Right forelimb (tissue), 1 donor: Measurements from ENCODE around the gene MPZL2.

Source experiments
- DNase-seq: peaks from one replicate; pipeline ENCODE4 v3.0.0-alpha.2; 2018

The MPZL2 gene

DNA sequence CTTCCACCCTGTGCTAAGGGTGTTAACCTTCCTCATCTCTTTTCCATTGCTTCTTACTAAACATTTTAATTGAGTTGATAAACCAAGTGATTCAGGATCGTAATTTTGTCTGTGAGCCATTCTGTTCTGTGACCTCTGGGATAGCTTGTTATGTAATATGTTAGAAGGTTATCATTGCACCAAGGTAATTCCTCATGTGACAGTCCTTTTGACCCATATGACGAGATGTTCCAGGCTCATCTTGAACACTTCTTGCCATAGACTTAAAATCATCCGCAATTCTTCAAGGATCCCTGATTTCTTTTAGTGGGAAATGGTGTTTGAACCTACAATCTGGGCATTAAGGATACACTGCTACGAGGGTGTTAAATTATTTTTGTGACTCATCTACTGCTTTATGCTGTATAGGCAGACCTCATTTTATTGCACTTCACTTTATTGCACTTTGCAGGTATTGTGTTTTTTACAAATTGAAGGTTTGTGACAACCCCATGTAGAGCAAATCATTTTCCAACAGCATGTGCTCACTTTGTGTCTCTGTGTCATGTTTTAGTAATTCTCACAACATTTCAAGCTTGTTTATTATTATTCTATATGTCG lies 19.0 kb upstream of the MPZL2 start:
- no peak for DNase-seq

DNA sequence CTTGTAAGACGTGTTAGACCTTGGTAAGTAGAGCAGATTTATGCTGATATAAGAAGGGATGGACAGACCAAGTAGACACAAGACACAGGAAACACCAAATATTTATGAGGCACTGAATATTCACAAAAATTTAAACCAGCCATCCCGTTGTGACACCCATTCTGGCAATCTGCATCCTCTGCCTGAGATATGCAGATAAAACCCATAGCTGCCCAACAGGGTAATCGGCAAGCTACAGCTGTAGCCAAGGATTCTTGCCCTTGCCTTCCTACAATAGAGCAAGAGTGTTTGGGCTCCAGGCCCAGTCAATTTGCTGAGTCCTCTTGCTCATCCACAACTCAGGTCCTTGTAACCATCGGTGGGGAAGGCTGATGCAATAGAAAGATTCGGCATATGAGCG lies 18.5 kb upstream of the MPZL2 start:
- DNase-seq = no peak

- DNase-seq = no peak
Observed at GRCh38 chr11:118281284-118281683, 17.2 kb upstream of the MPZL2 start.

GRCh38 chr11:118277312-118277711 lies 13.2 kb upstream of the MPZL2 start:
- no peak for DNase-seq

DNA sequence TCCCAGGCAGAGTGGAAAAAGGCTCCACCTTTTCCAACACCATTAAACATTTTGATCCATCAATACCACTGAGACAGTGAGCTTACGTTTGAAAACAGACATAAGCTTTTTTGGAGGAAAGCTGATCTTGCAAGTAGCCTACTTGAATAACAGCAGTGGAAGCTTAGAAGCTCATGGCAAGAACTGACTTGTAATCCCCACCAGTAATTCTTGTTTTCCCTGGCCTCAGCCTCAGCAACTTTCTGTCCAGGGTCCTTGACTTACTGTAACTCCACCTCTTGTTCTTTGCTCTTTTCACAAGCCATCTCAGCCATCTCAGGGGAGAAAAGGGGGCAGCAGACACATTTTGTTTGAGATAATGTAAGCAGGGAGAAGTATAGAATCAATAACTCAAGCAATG lies 12.3 kb upstream of the MPZL2 start:
- no peak for DNase-seq

GRCh38 chr11:118275176-118275575 lies 11.1 kb upstream of the MPZL2 start:
- DNase-seq = no peak

DNA sequence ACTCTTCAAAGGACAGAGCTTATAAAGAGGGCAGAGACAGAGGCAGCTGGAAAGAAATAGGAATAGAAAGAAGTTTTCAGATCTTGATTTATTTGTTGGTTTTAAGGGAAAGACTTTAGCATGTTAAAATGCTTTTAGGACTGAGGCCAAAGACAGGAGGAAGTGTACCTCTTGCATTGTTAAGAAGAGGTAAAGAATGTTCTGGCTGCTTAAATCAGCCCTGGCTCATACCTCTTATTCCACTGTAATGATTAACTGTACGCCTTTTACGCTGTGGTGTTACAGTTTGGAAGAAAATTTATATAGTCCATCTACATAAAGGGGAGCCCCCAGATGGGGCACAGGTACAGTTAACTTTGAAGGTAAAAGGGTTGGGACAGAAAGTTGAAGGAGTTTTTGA lies 10.1 kb upstream of the MPZL2 start:
- no peak for DNase-seq

DNA sequence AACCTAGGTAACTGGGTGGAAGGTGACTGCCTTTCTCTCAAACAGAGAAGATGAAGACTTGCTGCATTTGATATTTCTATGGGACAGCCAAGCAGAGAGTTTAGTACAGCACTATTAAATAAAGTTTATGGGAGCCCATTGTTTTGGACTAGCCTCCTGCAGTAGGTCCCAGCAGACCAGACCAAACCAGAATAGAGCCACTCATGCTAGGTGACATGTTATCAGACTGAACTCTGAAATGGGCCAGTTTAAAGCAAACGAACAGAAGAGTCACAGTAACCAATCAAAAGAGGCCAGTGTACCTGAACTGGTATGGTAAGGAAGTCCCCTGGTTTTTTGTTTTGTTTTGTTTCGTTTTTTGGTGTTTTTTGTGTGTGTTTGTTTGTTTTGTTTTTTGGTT lies 7.9 kb upstream of the MPZL2 start:
- no peak for DNase-seq

DNA sequence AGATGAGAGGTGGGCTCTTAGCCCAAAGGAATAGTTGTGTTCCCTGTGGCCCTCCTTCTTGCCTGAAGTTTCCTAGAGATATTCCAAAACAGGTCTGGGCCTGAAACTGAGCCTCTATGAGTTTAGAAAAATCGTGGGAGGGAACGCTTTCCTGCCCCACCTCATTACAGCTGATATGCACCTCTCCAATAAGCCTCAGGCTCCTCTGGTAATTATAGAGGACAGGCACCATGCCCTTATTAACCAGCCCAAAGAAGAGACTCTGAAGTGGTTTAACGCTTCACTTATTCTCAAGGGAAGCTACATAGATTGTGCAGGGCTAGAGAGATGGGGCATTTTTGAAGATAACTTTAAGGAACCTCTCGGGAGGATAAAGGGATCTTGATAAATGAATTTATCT lies 3.4 kb upstream of the MPZL2 start:
- no peak for DNase-seq

DNA sequence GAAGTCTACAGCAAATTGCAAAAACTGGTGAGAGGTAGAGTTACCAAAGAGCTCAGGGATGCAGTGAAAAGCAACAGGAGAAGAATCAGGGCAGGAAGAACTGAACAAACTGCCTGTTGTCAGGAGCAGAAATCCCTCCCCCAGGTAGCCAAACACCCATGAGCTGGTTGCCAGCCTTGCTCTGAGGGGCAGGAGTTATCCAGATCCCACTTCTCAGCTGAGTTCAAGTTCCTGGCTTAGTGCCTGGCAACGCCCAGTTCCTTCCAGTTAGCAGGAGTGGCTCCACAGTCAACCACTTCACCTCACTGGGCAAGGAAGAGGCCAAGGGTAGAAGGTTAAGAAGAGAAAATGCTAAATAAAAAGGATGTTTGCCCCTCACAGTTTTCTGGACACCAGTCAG lies 1.9 kb upstream of the MPZL2 start:
- no peak for DNase-seq

GRCh38 chr11:118264569-118265465 lies 720 bp upstream of the MPZL2 start:
- DNase-seq = no peak

- no peak for DNase-seq
Observed at GRCh38 chr11:118263112-118263511, 985 bp downstream of the MPZL2 start.

DNA sequence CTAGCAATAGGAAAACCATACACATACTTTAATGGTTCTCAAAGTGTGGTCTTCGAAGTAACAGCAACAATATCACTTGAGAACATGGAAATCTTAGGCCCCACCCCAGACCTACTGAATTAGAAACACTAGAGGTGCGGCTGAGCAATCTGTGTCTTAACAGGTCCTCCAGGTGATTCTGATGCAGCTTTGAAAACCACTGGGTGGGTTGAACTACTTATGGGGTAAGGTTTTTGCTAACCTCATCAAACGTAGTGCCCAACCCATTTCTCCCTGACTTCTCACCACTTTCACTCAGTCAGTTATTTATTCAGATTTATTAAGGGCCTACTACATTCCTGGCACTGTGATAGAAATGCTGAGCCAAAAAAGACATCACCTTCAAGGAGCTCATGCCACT lies 3.7 kb downstream of the MPZL2 start:
- DNase-seq = no peak

GRCh38 chr11:118259138-118259537 lies 5.0 kb downstream of the MPZL2 start:
- DNase-seq = no peak

- no peak for DNase-seq
Observed at GRCh38 chr11:118258410-118258809, 5.7 kb downstream of the MPZL2 start.

- DNase-seq = no peak
Observed at GRCh38 chr11:118252688-118253087, 11.4 kb downstream of the MPZL2 start.

DNA sequence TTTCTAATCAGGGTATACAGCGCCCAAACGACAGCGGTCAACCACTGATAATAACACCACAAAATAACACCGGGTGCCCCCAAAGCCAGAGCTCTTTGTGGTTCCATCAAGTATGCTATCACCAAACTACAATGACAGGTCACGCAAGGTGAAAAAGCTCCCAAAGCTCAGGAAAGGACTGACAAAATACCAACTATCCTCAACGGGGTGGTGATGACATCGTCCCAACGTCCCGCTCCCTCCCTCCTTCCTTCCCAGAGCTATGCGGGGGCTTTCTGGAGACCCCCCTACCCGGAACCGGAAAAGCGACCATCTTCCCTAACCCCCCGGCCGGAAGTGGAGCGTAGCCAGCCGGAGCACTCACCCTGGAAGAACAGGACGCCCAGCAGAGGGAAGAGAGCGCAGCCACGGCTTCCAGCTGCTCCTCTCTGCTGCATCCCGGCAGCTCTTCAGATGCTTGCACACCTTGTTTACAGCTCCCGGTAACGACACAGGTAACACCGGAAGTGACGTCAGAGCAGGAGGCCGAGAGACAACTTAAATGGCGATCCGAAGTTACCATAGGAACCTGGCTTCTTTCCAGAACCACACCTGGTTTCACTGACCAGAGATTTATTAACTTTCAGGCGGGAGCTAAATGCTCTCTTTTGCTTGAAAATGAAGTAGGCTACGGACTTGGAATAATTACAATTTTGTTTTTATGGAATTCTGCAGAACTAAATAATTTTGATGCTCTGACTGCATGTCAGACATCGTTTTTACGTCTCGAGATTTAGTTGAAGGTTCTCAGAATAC lies 12.0 kb downstream of the MPZL2 start, which contains the start of gene MPZL3:
MPZL3 (minus strand) TSS at position 508 of the 795 bp plus-strand sequence; CDS start at position 437, 71 bp downstream.
- peak; percentile 91 for DNase-seq

GRCh38 chr11:118247041-118247440 lies 17.1 kb downstream of the MPZL2 start:
- no peak for DNase-seq

DNA sequence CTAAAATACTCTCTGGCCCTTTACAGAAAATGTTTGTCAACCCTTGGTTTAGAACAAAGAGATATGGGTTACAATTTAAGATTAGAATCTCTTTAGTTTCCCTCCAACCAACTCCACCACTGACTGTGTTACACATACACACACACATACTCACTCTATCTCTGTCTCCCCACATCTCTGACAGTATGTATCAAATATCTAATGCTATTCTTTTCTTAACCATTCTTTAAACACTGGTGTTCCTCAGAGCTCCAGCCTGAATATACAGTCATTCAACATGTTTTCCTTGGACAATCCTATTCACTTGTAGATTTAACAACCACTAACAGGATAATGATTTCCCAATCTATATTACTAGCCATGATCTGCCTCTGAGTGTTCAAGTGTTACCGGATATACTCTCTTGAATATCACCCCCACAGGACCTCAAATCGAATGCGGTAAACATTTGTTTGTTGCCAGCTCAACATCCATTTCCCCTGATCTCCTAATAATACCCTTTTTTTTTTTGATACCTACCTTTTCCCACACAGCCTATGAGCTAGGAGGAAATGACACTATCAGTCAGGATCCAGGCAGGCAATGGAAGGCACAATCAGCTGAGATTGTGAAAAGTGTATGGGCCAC lies 18.0 kb downstream of the MPZL2 start:
- DNase-seq = no peak

DNA sequence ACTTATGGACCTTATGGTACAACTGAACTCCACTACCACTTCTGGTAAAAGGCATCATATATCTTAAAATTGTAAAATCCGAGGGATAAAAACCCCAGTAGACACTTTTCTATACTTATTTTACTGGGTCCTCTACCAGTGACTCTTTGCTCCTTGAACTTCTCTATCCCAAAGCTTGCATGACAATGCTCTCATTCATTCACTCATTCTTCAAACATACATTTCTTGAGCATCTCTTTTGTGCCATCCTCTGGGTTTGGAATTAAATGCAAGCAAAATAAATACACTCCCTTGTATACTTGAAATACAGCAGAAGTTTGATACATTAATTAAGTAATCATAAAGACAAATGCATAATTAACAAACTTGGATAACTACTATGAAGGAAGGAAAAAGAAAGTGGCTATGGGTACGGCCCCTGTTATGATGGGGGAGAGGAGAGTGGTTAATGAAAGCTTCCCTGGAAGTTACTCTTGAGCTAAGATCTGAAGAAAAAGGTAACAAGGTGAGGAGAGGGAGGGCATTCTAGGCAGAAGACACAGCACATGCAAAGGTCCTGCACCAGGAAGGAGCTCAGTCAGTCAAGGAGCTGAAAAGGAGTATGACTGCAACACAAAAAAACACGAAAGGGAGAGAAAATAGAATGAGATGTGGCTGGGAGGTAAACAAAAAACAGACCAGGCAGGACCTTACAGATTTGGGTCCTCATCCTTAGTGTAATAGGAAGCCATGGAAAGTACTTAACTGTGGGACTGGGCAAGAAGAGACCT lies 19.9 kb downstream of the MPZL2 start:
- DNase-seq = no peak

GRCh38 chr11:118243161-118243560 lies 20.9 kb downstream of the MPZL2 start:
- no peak for DNase-seq

DNA sequence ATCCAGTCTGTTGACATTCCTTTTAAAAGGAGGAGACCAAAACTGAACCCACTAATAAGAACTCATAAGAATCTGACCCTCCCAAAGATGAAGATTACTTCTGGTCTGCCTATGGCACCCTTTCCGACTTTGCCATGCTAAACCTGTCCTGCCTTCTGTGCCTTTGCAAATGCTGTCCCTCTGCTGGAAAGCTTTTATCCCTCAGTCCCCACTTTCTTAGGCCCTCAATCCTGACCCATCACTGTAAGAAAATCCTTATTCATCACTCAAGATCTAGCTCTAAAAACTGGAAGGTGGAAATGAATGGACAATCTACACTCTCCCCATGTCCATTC lies 22.4 kb downstream of the MPZL2 start:
- DNase-seq = no peak
